ENCODE data around the gene HOXC6.
"Not testable (repeated sequence)": the region's sequence is repeated elsewhere in the genome, so short reads cannot be mapped to it uniquely, and the experiment has no call there.

Gene HOXC6

GRCh38 chr12:54040648-54041047 lies 12.4 kb downstream of the HOXC6 start:
- no peak overlapping the region for H3K9ac ChIP-seq (ENCODE audit: low read length in 5 of 5)
- H3K36me3 ChIP-seq (ENCODE audit: control insufficient read depth in 5 of 5, insufficient read depth in 5 of 5, low read length in 5 of 5): no peaks in the 10 kb centered on the region
- H3K9me3 ChIP-seq (ENCODE audit: control insufficient read depth in 5 of 5, low read length in 5 of 5): no peaks in the 10 kb centered on the region
- H3K27ac ChIP-seq (ENCODE audit: low read depth, low read length): no peak overlapping the region
- peaks cover 0 to 36% (median 15%) of the 10 kb centered on the region in 5 donors for H3K27me3 ChIP-seq (ENCODE audit: control insufficient read depth in 5 of 5, insufficient read depth in 4 of 5, low read length in 5 of 5)
- H3K4me1 ChIP-seq (ENCODE audit: control insufficient read depth in 5 of 5, insufficient read depth in 5 of 5, low read length in 5 of 5): peaks cover 5 to 42% (median 37%) of the 10 kb centered on the region in 5 donors
- peak overlapping the region in 1 of 5 donors; percentile 39 for H3K4me3 ChIP-seq (ENCODE audit: low read depth in 1 of 5, low read length in 5 of 5)

GRCh38 chr12:54041097-54041690 lies 13.0 kb downstream of the HOXC6 start:
- H3K9ac ChIP-seq (ENCODE audit: low read length in 5 of 5): no peak overlapping the region
- H3K9me3 ChIP-seq (ENCODE audit: control insufficient read depth in 5 of 5, low read length in 5 of 5): no peaks in the 10 kb centered on the region
- no peaks in the 10 kb centered on the region for H3K36me3 ChIP-seq (ENCODE audit: control insufficient read depth in 5 of 5, insufficient read depth in 5 of 5, low read length in 5 of 5)
- peaks cover 0 to 36% (median 16%) of the 10 kb centered on the region in 5 donors for H3K27me3 ChIP-seq (ENCODE audit: control insufficient read depth in 5 of 5, insufficient read depth in 4 of 5, low read length in 5 of 5)
- H3K27ac ChIP-seq (ENCODE audit: low read depth, low read length): no peak overlapping the region
- peaks cover 5 to 42% (median 37%) of the 10 kb centered on the region in 5 donors for H3K4me1 ChIP-seq (ENCODE audit: control insufficient read depth in 5 of 5, insufficient read depth in 5 of 5, low read length in 5 of 5)
- no peak overlapping the region for H3K4me3 ChIP-seq (ENCODE audit: low read depth in 1 of 5, low read length in 5 of 5)

- not testable (repeated sequence) for H3K9ac ChIP-seq (ENCODE audit: low read length in 5 of 5); H3K9me3 ChIP-seq (ENCODE audit: control insufficient read depth in 5 of 5, low read length in 5 of 5)
These were observed 13.8 kb downstream of the HOXC6 start for GRCh38 chr12:54042033-54042432.

GRCh38 chr12:54042970-54043853 lies 15.0 kb downstream of the HOXC6 start:
- Histone ChIP-seq H3K9ac (ENCODE audit: low read length in 5 of 5) (no peak overlapping the region), H3K27me3 (ENCODE audit: control insufficient read depth in 5 of 5, insufficient read depth in 4 of 5, low read length in 5 of 5) (peaks cover 0 to 41% (median 23%) of the 10 kb centered on the region in 5 donors), H3K4me3 (ENCODE audit: low read depth in 1 of 5, low read length in 5 of 5) (no peak overlapping the region), H3K27ac (ENCODE audit: low read depth, low read length) (no peak overlapping the region), H3K36me3 (ENCODE audit: control insufficient read depth in 5 of 5, insufficient read depth in 5 of 5, low read length in 5 of 5) (no peaks in the 10 kb centered on the region), H3K4me1 (ENCODE audit: control insufficient read depth in 5 of 5, insufficient read depth in 5 of 5, low read length in 5 of 5) (peaks cover 2 to 30% (median 25%) of the 10 kb centered on the region in 5 donors), H3K9me3 (ENCODE audit: control insufficient read depth in 5 of 5, low read length in 5 of 5) (no peaks in the 10 kb centered on the region)

More at GRCh38 chr12:54042033-54042432, 13.8 kb downstream of the HOXC6 start:
- not testable (repeated sequence) for H3K27ac ChIP-seq (ENCODE audit: low read depth, low read length); H3K36me3 ChIP-seq (ENCODE audit: control insufficient read depth in 5 of 5, insufficient read depth in 5 of 5, low read length in 5 of 5); H3K4me3 ChIP-seq (ENCODE audit: low read depth in 1 of 5, low read length in 5 of 5)
- Histone ChIP-seq H3K4me1 (ENCODE audit: control insufficient read depth in 5 of 5, insufficient read depth in 5 of 5, low read length in 5 of 5) (peaks cover 3 to 38% (median 33%) of the 10 kb centered on the region in 5 donors), H3K27me3 (ENCODE audit: control insufficient read depth in 5 of 5, insufficient read depth in 4 of 5, low read length in 5 of 5) (peaks cover 0 to 36% (median 21%) of the 10 kb centered on the region in 5 donors)

- Histone ChIP-seq H3K36me3 (ENCODE audit: control insufficient read depth in 5 of 5, insufficient read depth in 5 of 5, low read length in 5 of 5) (no peaks in the 10 kb centered on the region), H3K27me3 (ENCODE audit: control insufficient read depth in 5 of 5, insufficient read depth in 4 of 5, low read length in 5 of 5) (peaks cover 0 to 33% (median 17%) of the 10 kb centered on the region in 5 donors), H3K27ac (ENCODE audit: low read depth, low read length) (no peak overlapping the region), H3K4me3 (ENCODE audit: low read depth in 1 of 5, low read length in 5 of 5) (no peak overlapping the region), H3K9ac (ENCODE audit: low read length in 5 of 5) (no peak overlapping the region), H3K4me1 (ENCODE audit: control insufficient read depth in 5 of 5, insufficient read depth in 5 of 5, low read length in 5 of 5) (peaks cover 2 to 17% (median 12%) of the 10 kb centered on the region in 5 donors), H3K9me3 (ENCODE audit: control insufficient read depth in 5 of 5, low read length in 5 of 5) (no peaks in the 10 kb centered on the region)
These were observed 16.3 kb downstream of the HOXC6 start for GRCh38 chr12:54044425-54045103.

- H3K27ac ChIP-seq (ENCODE audit: low read depth, low read length): no peak overlapping the region
- peaks cover 0 to 15% (median 10%) of the 10 kb centered on the region in 5 donors for H3K4me1 ChIP-seq (ENCODE audit: control insufficient read depth in 5 of 5, insufficient read depth in 5 of 5, low read length in 5 of 5)
- peaks cover 0 to 33% (median 15%) of the 10 kb centered on the region in 5 donors for H3K27me3 ChIP-seq (ENCODE audit: control insufficient read depth in 5 of 5, insufficient read depth in 4 of 5, low read length in 5 of 5)
- no peaks in the 10 kb centered on the region for H3K36me3 ChIP-seq (ENCODE audit: control insufficient read depth in 5 of 5, insufficient read depth in 5 of 5, low read length in 5 of 5)
- no peak overlapping the region for H3K4me3 ChIP-seq (ENCODE audit: low read depth in 1 of 5, low read length in 5 of 5)
- no peak overlapping the region for H3K9ac ChIP-seq (ENCODE audit: low read length in 5 of 5)
- H3K9me3 ChIP-seq (ENCODE audit: control insufficient read depth in 5 of 5, low read length in 5 of 5): no peaks in the 10 kb centered on the region
These were observed 17.2 kb downstream of the HOXC6 start for GRCh38 chr12:54045401-54045800.

GRCh38 chr12:54045868-54046521 lies 17.8 kb downstream of the HOXC6 start:
- no peaks in the 10 kb centered on the region for H3K36me3 ChIP-seq (ENCODE audit: control insufficient read depth in 5 of 5, insufficient read depth in 5 of 5, low read length in 5 of 5)
- no peak overlapping the region for H3K27ac ChIP-seq (ENCODE audit: low read depth, low read length)
- no peak overlapping the region for H3K4me3 ChIP-seq (ENCODE audit: low read depth in 1 of 5, low read length in 5 of 5)
- peaks cover 0 to 35% (median 15%) of the 10 kb centered on the region in 5 donors for H3K27me3 ChIP-seq (ENCODE audit: control insufficient read depth in 5 of 5, insufficient read depth in 4 of 5, low read length in 5 of 5)
- no peak overlapping the region for H3K9ac ChIP-seq (ENCODE audit: low read length in 5 of 5)
- peaks cover 0 to 15% (median 11%) of the 10 kb centered on the region in 5 donors for H3K4me1 ChIP-seq (ENCODE audit: control insufficient read depth in 5 of 5, insufficient read depth in 5 of 5, low read length in 5 of 5)
- H3K9me3 ChIP-seq (ENCODE audit: control insufficient read depth in 5 of 5, low read length in 5 of 5): no peaks in the 10 kb centered on the region

GRCh38 chr12:54046809-54047159 lies 18.5 kb downstream of the HOXC6 start:
- Histone ChIP-seq H3K27me3 (ENCODE audit: control insufficient read depth in 5 of 5, insufficient read depth in 4 of 5, low read length in 5 of 5) (peaks cover 0 to 38% (median 18%) of the 10 kb centered on the region in 5 donors), H3K4me1 (ENCODE audit: control insufficient read depth in 5 of 5, insufficient read depth in 5 of 5, low read length in 5 of 5) (peaks cover 0 to 20% (median 16%) of the 10 kb centered on the region in 5 donors), H3K36me3 (ENCODE audit: control insufficient read depth in 5 of 5, insufficient read depth in 5 of 5, low read length in 5 of 5) (no peaks in the 10 kb centered on the region), H3K27ac (ENCODE audit: low read depth, low read length) (no peak overlapping the region), H3K4me3 (ENCODE audit: low read depth in 1 of 5, low read length in 5 of 5) (no peak overlapping the region), H3K9me3 (ENCODE audit: control insufficient read depth in 5 of 5, low read length in 5 of 5) (no peaks in the 10 kb centered on the region), H3K9ac (ENCODE audit: low read length in 5 of 5) (no peak overlapping the region)

- Histone ChIP-seq H3K4me3 (ENCODE audit: low read depth in 1 of 5, low read length in 5 of 5) (no peak overlapping the region), H3K27me3 (ENCODE audit: control insufficient read depth in 5 of 5, insufficient read depth in 4 of 5, low read length in 5 of 5) (peaks cover 0 to 37% (median 18%) of the 10 kb centered on the region in 5 donors), H3K27ac (ENCODE audit: low read depth, low read length) (no peak overlapping the region), H3K36me3 (ENCODE audit: control insufficient read depth in 5 of 5, insufficient read depth in 5 of 5, low read length in 5 of 5) (no peaks in the 10 kb centered on the region), H3K9me3 (ENCODE audit: control insufficient read depth in 5 of 5, low read length in 5 of 5) (no peaks in the 10 kb centered on the region), H3K9ac (ENCODE audit: low read length in 5 of 5) (no peak overlapping the region), H3K4me1 (ENCODE audit: control insufficient read depth in 5 of 5, insufficient read depth in 5 of 5, low read length in 5 of 5) (peaks cover 0 to 22% (median 21%) of the 10 kb centered on the region in 5 donors)
These were observed 19.1 kb downstream of the HOXC6 start for GRCh38 chr12:54047160-54047963.
